ENCODE results near the gene FARSB.

GRCh38 chr2:222703091-222703490 lies 47.2 kb upstream of the FARSB start:
- no peak for TF ChIP-seq CTCF (IDR thresholded peaks at IDR 0.05; ENCODE audit: low read depth, low read length)
- no peak for TF ChIP-seq EZH2phosphoT487 (IDR thresholded peaks at IDR 0.05; ENCODE audit: low read depth)
